NB4 (cell line): ENCODE measurements around the gene TOM1L2.

Experiments used
- DNase-seq: peaks from one replicate; pipeline ENCODE4 v3.0.0; 2010; ENCODE audit warnings: low read depth
- H3K4me3 ChIP-seq: one replicate; pipeline ENCODE4 v1.5.1; 2011; ENCODE audit warnings: mild to moderate bottlenecking, low read depth, low read length, moderate library complexity
- MYC ChIP-seq: IDR thresholded peaks from 2 replicates; pipeline ENCODE4 v1.6.1; 2011; ENCODE audit warnings: low read depth, low read length
- POLR2A ChIP-seq: IDR thresholded peaks from 2 replicates; pipeline ENCODE4 v1.6.1; 2011; ENCODE audit warnings: mild to moderate bottlenecking; ENCODE audit not compliant: insufficient read length; ENCODE audit errors: extremely low read depth
- TF ChIP-seq, protein P1 (sequence below): IDR thresholded peaks from 2 replicates; pipeline ENCODE4 v1.6.1; 2011; ENCODE audit warnings: low read depth, low read length
- TF ChIP-seq, protein P2 (sequence below): IDR thresholded peaks from one replicate; pipeline ENCODE4 v1.5.1; 2012; ENCODE audit warnings: low read depth, low read length

Gene TOM1L2

DNA sequence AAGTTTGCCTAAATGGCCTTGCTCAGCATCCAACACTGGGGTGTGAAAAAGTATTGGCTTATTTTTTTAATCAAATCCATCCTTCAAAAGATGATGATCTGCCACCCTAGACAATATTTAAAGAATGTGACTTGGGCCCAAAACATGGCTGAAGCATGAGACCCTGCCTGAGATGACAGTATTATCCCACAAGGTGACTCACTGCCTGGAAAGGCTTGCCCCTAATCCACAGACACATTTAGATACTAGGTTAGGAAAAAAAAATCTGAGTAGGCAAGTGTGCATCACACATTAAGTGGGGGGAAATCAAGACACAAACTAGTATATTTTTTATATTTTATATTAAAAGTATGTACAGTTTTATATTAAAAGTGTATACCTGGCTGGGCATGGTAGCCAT lies 38.4 kb downstream of the TOM1L2 start:
- no peak overlapping the region for H3K4me3 ChIP-seq
- TF ChIP-seq, protein P1, sequence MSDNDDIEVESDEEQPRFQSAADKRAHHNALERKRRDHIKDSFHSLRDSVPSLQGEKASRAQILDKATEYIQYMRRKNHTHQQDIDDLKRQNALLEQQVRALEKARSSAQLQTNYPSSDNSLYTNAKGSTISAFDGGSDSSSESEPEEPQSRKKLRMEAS: no peak
- TF ChIP-seq, protein P2, sequence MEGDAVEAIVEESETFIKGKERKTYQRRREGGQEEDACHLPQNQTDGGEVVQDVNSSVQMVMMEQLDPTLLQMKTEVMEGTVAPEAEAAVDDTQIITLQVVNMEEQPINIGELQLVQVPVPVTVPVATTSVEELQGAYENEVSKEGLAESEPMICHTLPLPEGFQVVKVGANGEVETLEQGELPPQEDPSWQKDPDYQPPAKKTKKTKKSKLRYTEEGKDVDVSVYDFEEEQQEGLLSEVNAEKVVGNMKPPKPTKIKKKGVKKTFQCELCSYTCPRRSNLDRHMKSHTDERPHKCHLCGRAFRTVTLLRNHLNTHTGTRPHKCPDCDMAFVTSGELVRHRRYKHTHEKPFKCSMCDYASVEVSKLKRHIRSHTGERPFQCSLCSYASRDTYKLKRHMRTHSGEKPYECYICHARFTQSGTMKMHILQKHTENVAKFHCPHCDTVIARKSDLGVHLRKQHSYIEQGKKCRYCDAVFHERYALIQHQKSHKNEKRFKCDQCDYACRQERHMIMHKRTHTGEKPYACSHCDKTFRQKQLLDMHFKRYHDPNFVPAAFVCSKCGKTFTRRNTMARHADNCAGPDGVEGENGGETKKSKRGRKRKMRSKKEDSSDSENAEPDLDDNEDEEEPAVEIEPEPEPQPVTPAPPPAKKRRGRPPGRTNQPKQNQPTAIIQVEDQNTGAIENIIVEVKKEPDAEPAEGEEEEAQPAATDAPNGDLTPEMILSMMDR: no peak
- no peak for TF ChIP-seq MYC
- no peak for TF ChIP-seq POLR2A
- DNase-seq: no peak

DNA sequence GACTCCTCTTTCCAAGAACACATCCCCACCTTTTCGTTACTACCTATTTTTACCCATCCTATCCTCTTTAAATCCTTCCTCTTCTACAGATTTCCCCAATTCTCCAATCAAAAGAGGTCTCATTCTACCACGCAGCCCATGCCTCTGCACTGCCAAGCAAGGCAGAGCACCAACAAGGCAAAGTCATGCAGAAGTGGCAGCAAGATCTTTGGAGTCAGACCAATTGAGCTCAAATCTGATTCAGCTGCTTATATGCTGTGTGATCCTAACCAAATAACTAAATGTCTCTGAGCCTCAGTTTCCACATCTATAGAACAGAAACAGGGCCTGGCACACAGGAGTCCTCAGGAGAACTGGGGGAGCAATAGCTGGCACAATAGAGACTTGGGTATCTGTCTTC lies 41.0 kb downstream of the TOM1L2 start:
- TF ChIP-seq, protein P2: no peak
- TF ChIP-seq, protein P1: no peak
- TF ChIP-seq POLR2A (no peak), MYC (no peak)
- no peak for DNase-seq
- H3K4me3 ChIP-seq: no peak overlapping the region

DNA sequence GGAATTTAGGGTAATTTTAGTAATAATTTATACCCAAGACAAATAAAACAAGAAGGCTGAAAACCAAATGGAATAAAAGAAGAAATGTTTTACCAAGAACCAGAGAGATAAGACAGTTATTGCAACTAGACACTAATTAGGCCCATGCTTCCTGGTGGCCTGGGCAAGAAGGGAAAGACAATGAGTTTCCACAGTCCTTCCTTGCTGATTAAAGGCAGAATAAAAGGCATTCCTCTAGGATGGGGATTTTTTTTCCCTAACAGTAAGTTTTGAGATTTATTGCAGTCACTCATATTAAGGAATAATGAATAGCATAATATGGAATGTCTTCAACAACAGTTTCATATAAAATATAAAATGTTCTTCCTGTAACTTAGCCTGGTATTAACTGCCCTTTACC lies 41.5 kb downstream of the TOM1L2 start:
- TF ChIP-seq, protein P2: no peak
- TF ChIP-seq, protein P1: no peak
- TF ChIP-seq POLR2A (no peak), MYC (no peak)
- no peak for DNase-seq
- no peak overlapping the region for H3K4me3 ChIP-seq

DNA sequence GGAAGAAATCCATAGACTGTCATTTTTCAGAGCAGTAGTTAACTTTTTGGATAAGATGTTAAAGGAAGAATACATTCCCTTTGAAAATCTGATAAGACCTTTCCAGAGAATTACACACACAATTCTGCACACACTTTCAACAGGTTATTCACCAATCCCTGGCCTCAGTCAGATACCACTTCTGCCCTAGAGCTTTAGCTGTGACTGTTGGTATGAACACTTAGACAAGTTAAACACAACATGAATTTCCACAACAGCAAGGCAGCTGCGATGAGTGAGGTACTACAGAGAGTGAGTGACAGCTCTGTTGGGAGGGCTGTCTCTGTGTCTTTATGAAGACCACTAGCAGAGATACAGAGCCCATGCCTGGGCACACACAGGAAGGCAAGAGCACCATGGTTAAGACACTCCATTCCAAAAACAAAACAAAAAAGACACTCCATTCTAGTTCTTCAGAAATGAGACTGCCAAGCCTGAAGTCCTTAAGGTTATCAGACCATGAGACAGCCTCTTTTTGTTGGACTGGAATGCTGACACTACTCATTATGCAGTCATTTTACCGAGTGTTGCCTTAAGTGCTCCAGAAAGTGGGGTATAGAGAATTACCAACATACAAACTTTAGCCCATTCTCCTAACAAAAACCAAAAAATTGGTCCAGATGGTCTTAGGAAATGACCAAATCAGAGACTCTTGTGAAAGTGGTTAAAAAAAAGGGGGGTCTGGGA lies 42.4 kb downstream of the TOM1L2 start:
- DNase-seq: no peak
- no peak overlapping the region for H3K4me3 ChIP-seq
- TF ChIP-seq POLR2A (no peak), MYC (no peak)
- TF ChIP-seq, protein P2: no peak
- TF ChIP-seq, protein P1: no peak

DNA sequence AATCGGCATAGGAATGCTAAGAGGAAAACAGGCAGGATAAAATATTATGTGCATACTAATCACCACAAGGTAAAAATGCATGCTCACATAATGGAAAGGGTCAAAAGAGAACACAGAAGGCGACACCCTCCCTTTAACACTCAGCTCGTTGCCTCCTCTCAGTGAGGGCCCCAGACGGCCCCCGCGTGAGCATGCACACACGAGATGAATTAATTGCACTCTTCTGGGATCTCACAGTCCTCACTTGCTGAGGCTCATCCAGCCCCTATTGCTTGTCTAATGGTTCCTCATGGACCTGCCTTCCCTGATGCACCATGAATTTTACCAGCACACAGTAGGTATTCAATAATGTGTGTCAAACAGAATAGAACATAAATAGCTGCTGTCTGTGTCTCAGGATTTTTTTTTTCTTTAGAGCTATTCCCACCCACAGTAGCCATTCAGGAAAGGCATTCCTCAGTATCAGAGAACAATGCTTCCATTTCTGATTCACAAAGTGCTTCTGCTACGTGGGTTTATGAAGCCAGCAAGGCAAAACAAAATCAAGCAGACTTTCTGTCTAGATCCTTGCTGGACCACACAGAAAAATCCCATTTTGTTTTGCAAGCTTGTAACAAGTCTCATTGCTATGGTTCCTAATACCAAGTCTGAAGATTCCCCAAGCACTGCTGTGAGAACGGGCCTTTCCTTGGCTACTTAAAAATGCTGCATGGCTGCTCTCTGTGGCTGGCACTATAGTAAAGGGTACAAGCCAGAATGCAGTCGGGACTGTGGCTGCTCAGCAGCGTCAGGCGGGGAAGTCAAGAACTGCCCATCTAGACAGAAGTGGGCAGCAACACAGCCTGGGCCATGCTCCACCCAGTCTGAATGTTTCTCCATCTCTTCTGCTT lies 43.6 kb downstream of the TOM1L2 start:
- DNase-seq: no peak
- no peak overlapping the region for H3K4me3 ChIP-seq
- TF ChIP-seq MYC (no peak), POLR2A (no peak)
- TF ChIP-seq, protein P2: no peak
- TF ChIP-seq, protein P1: no peak
